GM18507 (cell line): ENCODE results near the gene SLC11A2.
A peak's percentile ranks its signal among the peaks of the same experiment; 100 is the strongest.
"Not testable (repeated sequence)": the region's sequence is repeated elsewhere in the genome, so short reads cannot be mapped to it uniquely, and the experiment has no call there.

Experiments used
- DNase-seq: peaks from one replicate; pipeline ENCODE4 v3.0.0; 2011; ENCODE audit warnings: low read depth; ENCODE audit not compliant: insufficient read length; ENCODE audit errors: extremely low spot score
- FAIRE-seq: peaks from 2 replicates; lab custom pipeline; 2011; peaks lifted over from hg19 to GRCh38; lab: Jason Lieb, UNC

SLC11A2 gene

DNA sequence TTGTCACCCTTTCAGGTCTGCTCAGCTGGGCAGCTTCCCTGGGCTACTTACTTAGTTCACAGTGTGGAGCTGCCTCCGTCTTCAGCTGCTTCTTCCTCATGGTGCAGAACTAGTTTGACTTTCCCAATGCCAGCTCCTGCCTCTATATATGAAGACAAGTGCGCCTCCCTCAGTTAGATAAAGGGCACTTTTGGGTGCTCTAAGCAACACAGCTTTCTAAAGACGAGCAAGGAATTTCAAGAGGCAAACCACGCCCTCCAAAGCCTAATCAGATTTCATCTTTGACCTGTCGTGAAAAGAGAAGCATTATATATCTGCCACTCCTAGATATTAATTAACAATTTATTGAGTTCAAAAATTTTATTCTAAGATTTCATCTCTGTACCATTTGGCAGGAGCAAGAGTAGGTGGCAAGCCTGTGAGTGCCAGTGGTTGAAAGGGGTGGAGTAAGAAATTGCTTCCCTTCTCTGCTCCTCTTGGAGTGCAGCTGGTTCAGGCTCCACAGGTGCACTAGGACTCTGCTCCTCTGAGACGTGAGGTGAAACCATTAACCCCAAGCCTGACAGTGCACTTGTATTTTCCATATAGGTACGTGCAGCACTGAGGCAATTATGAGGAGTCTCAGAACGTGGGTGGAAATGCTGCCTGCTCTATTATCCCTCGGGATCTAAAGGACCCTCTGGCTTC, 2.1 kb upstream of the SLC11A2 start:
- FAIRE-seq, result no peak
- no peak for DNase-seq

- no peak for FAIRE-seq
- DNase-seq, result no peak
Measured at GRCh38 chr12:51027342-51027835, 1.2 kb upstream of the SLC11A2 start.

DNA sequence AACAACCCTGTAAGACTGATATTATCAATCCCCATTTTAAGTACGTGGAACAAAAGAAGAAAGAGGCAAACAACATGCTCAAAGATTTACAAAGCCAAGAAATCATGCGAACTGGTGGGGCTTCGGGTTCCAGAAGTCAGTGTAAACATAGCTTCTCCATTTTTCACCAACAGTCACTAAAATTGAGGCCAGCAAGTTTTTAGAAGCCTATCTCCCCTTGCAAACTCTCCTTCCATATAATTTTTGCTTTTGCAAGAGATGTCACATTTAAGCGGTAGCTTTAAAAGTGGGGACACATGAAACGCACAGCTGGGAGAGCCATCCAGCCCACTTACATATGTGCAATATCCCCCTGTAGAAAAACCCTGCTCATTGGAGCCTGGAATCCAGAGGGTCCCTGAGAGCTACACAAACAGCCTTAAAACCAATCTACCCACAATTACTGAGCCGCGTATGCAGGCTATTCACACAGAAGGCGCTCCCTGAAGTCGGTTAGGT, 797 bp downstream of the SLC11A2 start:
- no peak for FAIRE-seq
- DNase-seq, result no peak

DNA sequence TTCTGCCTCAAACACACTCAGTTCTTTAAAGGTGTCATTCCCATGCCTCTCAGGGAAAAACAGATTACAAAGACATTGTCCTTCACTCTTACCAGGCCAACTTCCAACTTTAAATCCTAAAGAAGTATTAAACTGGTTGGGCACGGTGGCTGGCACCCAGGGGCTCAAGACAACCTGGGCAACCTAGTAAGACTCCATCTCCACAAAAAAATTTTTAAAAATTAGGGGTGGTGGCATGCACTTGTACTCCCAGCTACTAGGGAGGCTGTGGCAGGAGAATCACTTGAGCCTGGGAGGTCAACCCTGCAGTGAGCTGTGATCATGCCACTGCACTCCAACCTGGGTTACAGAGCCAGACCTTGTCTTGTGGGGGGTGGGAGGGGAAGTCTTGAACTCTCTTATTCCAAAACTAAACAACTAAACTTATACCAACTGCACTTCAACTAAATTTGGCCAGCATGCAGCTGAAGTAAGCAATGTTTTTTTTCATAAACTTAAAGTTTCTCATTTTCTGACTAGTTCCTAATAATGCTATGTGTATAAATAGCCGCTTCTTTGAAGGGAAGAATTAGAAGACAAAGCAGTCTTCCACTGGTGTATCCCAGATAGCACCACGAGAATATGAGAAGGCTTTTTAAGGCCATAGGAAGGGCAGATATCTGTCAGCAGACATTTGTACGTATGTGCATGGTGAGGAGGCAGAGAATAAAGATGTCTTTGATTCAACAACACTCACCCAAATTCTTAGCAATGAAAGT, 2.4 kb downstream of the SLC11A2 start:
- DNase-seq, result no peak
- no peak for FAIRE-seq

- no peak for DNase-seq
- FAIRE-seq, result peak; percentile 18
Measured at GRCh38 chr12:51021694-51022093, 4.5 kb downstream of the SLC11A2 start.

DNA sequence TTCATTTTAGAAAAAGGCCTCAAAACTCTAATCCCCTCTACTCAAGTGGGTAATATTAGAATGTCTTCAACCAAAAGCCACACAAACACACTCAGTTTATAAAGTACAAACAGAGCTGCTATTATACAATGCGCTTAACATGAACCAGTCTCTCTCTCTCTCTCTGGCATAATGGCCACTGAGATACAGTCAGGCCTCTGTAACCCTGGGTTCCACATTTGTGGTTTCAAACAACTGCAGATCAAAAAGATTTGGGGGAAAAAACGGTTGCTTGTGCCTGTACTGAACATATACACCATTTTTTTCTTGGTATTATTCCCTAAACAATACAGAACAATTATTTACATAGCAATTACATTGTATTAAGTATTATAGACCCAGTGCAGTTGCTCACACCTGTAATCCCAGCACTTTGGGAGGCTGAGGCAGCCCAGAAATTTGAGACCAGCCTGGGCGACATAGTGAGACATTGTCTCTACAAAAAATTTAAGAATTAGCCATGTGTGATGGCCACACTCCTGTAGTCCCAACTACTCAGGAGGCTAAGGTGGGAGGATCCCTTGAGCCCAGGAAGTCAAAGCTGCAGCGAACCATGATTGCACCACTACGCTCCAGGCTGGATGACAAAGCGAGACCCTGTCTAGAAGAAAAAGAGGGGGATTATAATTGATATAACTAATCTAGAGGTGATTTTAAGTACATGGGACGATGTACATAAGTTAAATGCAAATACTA, 5.6 kb downstream of the SLC11A2 start:
- DNase-seq (no peak), FAIRE-seq (no peak)

GRCh38 chr12:51019927-51020326, 6.3 kb downstream of the SLC11A2 start:
- DNase-seq, result no peak
- no peak for FAIRE-seq

GRCh38 chr12:51018956-51019355, 7.2 kb downstream of the SLC11A2 start:
- FAIRE-seq (no peak), DNase-seq (no peak)

GRCh38 chr12:51017452-51017851, 8.7 kb downstream of the SLC11A2 start:
- FAIRE-seq (no peak), DNase-seq (no peak)

- DNase-seq, FAIRE-seq: not testable (repeated sequence)
Measured at GRCh38 chr12:51014467-51014866, 11.7 kb downstream of the SLC11A2 start.

DNA sequence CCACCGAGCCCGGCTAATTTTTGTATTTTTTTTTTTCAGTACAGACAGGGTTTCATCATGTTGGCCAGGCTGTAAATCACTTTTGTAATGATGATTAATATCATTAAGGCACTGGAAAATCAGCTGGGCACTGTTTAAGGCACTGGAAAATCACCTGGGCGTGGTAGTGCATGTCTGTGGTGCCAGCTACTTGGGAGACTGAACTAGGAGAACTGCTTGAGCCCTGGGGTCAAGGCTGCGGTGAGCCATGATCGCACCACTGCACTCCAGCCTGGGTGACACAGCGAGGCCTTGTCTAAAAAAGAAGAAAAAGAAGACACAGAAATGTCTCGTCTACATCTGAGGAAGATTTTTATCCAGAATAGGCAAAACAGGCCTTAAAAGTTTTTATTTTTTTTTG, 12.7 kb downstream of the SLC11A2 start:
- FAIRE-seq, result no peak
- no peak for DNase-seq

- DNase-seq (no peak), FAIRE-seq (no peak)
Measured at GRCh38 chr12:51012570-51013236, 13.5 kb downstream of the SLC11A2 start.

GRCh38 chr12:51011955-51012354, 14.2 kb downstream of the SLC11A2 start:
- no peak for DNase-seq
- no peak for FAIRE-seq

DNA sequence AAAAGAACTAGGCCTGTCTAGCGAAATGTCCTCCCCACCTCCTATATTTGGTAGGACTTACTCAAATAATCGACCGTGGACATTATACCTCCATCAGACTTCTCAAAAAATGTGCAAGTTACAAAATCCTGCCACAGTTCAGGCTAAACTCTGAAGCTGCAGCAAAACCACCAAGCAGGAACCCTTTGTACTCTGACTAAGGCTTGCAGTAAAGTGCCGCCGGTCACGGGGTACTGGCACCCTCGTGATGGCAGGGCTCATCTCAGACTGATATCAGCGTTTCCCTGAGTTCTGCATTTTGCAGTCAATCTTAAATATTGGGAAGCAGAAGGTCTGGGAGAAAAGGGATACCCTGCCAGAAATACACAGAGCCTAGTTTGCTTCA, 17.1 kb downstream of the SLC11A2 start:
- FAIRE-seq (no peak), DNase-seq (no peak)

- FAIRE-seq (no peak), DNase-seq (no peak)
Measured at GRCh38 chr12:51008329-51009055, 17.7 kb downstream of the SLC11A2 start.

DNA sequence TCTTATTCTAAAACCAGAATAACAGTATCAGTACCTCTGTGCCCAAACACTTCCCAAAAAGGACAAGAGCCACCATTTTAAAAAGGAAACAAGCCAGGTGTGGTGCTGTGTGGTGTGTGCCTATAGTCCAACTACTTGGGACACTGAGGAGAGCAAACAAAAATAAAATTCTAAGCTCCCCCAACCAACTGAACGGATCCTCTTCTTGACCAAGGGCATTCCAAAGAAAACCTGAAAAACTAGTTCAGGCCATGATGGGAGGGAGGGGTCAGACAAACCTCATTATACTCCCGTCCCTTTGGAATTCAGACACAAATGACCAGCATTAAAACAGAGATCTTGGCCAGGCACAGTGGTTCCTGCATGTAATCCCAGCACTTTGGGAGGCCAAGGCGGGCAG, 20.5 kb downstream of the SLC11A2 start:
- DNase-seq, result no peak
- no peak for FAIRE-seq

- FAIRE-seq, result no peak
- DNase-seq, result no peak
Measured at GRCh38 chr12:51005030-51005429, 21.2 kb downstream of the SLC11A2 start.

- DNase-seq (no peak), FAIRE-seq (no peak)
Measured at GRCh38 chr12:51004504-51004903, 21.7 kb downstream of the SLC11A2 start.

DNA sequence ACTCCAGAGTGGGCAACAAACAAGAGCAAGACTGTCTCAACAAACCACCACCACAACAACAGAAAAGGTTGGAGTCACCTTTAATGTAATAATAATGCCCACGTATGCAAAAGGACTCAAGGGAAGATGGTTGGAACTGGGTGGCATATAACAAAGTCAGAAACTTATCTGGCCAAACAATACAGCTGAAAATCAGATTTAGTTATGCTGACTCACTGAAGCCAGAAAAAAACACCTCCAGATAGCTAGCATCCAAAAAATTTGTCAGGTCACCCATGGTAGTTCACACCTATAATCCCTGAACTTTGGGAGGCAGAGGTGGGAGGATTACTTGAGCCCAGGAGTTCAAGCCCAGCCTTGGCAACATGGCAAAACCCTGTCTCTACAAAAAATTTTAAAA, 24.4 kb downstream of the SLC11A2 start:
- FAIRE-seq (no peak), DNase-seq (no peak)
